Ectodermal cell (in vitro differentiated cells): ENCODE measurements around the gene TRIM28.
A peak's percentile ranks its signal among the peaks of the same experiment; 100 is the strongest.

Source experiments
- H3K27ac ChIP-seq: 2 replicates; pipeline ENCODE4 v1.7.0; 2013; ENCODE audit warnings: mild to moderate bottlenecking, low read depth, low read length; ENCODE audit not compliant: insufficient read depth, poor library complexity, severe bottlenecking
- H3K27me3 ChIP-seq: 2 replicates; pipeline ENCODE4 v1.7.0; 2013; ENCODE audit warnings: mild to moderate bottlenecking, low read length; ENCODE audit not compliant: insufficient read depth, control insufficient read depth, poor library complexity, severe bottlenecking
- H3K36me3 ChIP-seq: one replicate; pipeline ENCODE4 v1.7.0; 2013; ENCODE audit warnings: low read length; ENCODE audit not compliant: control insufficient read depth, insufficient read depth
- H3K4me1 ChIP-seq: one replicate; pipeline ENCODE4 v1.7.0; 2013; ENCODE audit warnings: low read length; ENCODE audit not compliant: control insufficient read depth, insufficient read depth
- H3K4me3 ChIP-seq: 2 replicates; pipeline ENCODE4 v1.7.0; 2013; ENCODE audit warnings: low read depth, low read length, control low read depth; ENCODE audit not compliant: insufficient read depth
- H3K9me3 ChIP-seq: 2 replicates; pipeline ENCODE4 v1.7.0; 2013; ENCODE audit warnings: mild to moderate bottlenecking, low read length, moderate library complexity; ENCODE audit not compliant: control insufficient read depth
- WGBS, 2 experiments: methylation state at CpG; one replicate each; pipeline ENCODE4 v1.1.7; 2013; ENCODE audit warnings: missing lambda C conversion rate in 2 of 2; 5-methylcytosine and 5-hydroxymethylcytosine counted together

TRIM28 gene

DNA sequence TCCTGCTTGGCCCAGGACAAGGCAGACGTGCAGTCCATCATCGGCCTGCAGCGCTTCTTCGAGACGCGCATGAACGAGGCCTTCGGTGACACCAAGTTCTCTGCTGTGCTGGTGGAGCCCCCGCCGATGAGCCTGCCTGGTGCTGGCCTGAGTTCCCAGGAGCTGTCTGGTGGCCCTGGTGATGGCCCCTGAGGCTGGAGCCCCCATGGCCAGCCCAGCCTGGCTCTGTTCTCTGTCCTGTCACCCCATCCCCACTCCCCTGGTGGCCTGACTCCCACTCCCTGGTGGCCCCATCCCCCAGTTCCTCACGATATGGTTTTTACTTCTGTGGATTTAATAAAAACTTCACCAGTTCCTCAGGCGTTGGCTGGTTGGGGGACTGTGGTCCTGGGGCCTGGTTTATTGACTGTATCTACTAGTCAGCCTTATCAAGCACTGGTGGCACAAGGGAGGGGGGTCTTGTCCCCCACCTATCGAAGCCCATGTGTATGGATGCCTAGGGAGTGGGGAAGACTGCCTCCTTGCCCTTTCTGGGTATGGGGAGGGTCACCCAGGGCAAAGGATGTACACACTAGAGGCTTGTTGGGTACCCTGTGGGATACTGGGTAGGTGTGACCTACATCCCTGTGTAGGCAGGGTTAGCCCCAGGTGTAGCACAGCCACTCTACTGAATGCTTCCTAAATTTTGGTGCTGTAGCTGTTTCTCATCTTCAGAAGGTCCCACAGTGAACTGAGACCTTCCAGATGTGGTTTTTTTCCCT, 6.7 kb downstream of the TRIM28 start:
- 96% methylated on average over 13 of the region's 13 CpGs for WGBS, 2 experiments
- H3K4me3 ChIP-seq = no peak overlapping the region

DNA sequence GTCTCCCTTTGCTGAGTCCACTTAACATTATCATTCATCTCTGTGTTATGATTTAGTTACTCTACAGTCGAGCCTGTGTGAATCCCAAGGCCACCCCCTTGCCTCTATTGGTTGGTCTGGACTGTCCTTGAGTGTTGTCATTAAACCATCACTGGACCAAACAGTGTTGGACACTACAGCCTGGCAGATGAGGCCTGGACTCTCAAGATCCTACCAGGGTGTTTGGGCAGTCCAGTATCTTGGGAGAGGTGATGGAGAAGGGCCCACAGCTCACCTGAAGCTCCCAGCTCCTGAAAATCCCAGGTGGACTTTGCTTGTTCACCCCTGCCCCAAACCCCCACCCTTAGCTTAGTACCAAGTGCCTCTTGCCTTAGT, 7.2 kb downstream of the TRIM28 start:
- Histone ChIP-seq H3K27me3 (no peaks in the 10 kb centered on the region), H3K27ac (no peak overlapping the region), H3K9me3 (no peaks in the 10 kb centered on the region), H3K4me3 (no peak overlapping the region), H3K36me3 (peaks cover 55% of the 10 kb centered on the region), H3K4me1 (peaks cover 13% of the 10 kb centered on the region)
- WGBS, 2 experiments = 95 to 100% methylated on average over 1 of the region's 1 CpG

More for the DNA sequence above, 6.7 kb downstream of the TRIM28 start:
- no peaks in the 10 kb centered on the region for H3K27me3 ChIP-seq
- no peak overlapping the region for H3K27ac ChIP-seq
- no peaks in the 10 kb centered on the region for H3K9me3 ChIP-seq
- H3K4me1 ChIP-seq = peaks cover 13% of the 10 kb centered on the region
- H3K36me3 ChIP-seq = peaks cover 50% of the 10 kb centered on the region

DNA sequence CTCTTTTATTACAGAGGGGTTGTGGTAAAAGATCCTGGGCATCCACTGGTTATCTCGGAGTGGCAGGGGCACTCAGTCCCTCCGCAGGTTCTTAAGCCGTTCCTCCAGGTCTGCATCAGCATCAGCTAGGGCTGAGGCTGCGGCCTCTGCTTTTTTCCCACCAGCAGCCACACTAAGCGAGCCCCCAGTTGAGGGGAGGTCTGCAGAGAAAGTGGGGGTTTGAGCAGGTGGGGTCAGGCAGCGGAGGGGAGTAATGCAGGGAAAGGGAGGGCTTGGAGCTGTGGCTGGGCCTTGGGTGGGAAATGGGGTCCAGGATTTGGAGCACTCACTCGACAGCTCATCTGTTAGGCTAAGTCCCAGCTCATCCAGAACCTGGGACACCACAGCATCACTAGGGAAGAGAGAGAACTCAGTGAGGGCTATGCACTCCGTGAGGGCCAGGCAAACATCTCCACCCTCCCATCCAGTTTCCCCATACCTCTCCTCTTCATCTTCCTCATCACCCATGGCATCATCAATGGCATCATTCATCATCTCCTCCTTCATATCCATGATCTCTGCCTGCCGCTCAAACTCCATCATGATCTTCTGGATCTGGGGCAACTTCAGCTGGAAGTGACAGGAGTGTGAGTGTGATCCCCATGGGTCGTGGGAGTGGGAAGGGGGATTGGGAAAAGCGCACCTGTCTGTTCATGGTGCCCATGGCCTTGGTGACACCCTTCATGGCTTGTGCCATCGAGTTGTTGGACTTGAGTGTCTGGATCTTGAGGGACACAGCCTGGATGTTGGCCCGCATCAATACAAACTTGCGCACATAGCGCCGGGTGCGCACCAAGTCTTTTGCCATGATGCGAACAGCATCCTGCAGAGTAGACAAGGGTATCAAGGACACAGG, 8.0 kb downstream of the TRIM28 start:
- WGBS, 2 experiments = 95 to 96% methylated on average over 18 of the region's 18 CpGs
- H3K27ac ChIP-seq = no peak overlapping the region
- H3K27me3 ChIP-seq = no peaks in the 10 kb centered on the region
- no peak overlapping the region for H3K4me3 ChIP-seq
- no peaks in the 10 kb centered on the region for H3K9me3 ChIP-seq
- H3K36me3 ChIP-seq = peaks cover 62% of the 10 kb centered on the region
- H3K4me1 ChIP-seq = peaks cover 14% of the 10 kb centered on the region

DNA sequence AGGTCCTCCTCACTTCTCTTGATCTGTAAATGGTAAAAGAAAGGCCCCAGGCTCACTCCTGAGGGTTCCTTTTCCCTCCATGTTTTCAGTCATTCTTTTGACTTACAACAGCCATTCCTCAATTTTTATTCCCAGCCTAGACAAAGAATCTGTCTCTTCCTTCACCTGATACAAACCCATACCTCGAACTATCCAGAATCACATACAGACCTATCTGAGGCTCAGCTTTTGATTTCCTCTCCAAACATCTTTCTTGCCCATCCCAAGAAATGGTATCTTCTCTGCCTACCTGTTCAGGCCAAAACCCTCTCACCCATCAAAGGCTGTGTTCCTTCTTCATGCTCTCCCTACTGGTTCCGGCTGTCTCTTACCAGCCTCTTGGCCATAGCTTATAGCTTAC, 8.8 kb downstream of the TRIM28 start:
- WGBS, 2 experiments = 97% methylated on average over 2 of the region's 2 CpGs
- H3K36me3 ChIP-seq = peaks cover 59% of the 10 kb centered on the region

DNA sequence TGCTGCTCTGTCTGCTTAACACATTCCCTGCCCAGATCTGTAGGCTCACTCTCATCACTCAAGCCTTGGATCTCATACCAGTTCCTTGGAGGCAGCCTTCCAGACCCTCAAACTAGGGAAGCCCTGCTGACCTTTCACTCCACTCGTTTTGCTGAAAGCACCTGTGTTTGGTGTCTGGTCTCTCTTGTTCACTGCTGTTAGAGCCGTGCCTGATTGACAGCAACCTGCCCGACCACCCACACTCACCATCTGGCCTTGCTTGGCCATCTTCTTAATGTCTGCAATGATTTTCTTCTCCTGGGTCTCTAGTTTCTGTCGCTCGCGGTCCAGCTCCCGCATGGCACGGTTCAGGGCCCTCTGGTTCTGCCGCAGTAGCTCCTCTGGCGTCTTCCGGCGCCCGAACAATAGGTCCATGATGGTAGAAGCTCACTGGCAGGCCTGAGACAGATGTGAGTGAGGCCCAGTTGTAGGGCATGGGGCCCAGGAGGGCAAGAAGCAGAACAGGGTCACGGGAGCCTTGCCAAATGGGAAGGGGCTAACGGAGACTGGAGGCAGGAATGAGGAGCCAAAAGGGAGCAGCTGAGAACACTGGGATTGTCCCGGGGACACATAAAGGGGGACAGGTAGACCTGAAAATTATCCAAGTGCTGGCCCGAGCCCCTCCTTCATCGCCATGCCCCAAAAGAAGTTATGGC, 10.1 kb downstream of the TRIM28 start:
- Histone ChIP-seq H3K4me1 (peaks cover 23% of the 10 kb centered on the region), H3K4me3 (peak overlapping the region; percentile 92), H3K27ac (peak overlapping the region; percentile 84), H3K36me3 (peaks cover 46% of the 10 kb centered on the region), H3K9me3 (no peaks in the 10 kb centered on the region), H3K27me3 (no peaks in the 10 kb centered on the region)
- 80 to 82% methylated on average over 18 of the region's 18 CpGs for WGBS, 2 experiments

More for the DNA sequence above, 8.8 kb downstream of the TRIM28 start:
- Histone ChIP-seq H3K27me3 (no peaks in the 10 kb centered on the region), H3K4me1 (peaks cover 23% of the 10 kb centered on the region), H3K4me3 (no peak overlapping the region), H3K9me3 (no peaks in the 10 kb centered on the region), H3K27ac (no peak overlapping the region)

DNA sequence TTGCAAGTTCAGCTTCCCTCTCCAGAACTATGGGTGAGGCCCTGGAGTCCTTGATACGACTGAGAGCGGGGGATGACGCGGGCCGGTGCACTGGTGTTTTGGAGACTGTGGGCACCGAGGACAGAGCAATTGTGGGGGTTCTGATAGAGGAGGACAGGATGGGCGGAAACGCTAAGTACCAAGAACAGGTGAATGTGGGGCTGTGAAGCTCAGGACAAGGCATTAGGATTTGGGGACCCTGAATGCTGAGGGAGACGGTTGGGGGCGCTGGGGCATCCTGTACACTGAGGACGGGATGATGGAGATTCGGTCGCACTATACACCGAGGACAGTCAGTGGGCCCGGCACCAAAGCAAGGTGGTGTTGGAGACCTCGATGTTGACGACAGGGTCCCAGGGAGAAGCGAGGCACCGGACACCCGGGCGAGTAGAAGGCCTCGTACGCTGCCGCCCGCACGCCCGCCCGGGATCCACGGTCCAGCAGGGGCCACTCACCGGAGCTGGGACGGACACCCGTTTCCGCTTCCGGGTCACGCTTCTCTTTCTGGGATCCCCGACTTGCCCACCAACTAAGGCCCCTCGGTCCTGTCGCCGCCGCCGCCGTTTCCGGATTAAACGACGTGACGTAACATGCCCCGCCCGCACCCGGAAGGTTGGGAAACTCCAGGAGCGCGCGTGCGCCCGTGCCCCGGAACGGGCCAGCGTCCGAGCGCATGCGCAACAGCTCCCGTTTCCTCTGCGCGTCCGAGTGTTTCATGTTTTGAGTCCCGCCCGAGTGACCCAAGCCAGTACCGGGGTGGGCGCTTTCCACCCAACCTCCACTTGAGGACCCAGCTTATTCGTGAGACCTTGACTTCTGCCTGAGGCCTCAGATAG, 10.9 kb downstream of the TRIM28 start, which contains the start of gene CHMP2A:
Gene CHMP2A (minus strand): TSS at position 612 of the 875 bp plus-strand sequence. CDS start 893 bp downstream, outside the sequence.
- Histone ChIP-seq H3K27me3 (no peaks in the 10 kb centered on the region), H3K36me3 (peaks cover 38% of the 10 kb centered on the region), H3K4me1 (peaks cover 24% of the 10 kb centered on the region), H3K9me3 (no peaks in the 10 kb centered on the region), H3K4me3 (peak within 1 kb of the TSS; percentile 92), H3K27ac (peak within 1 kb of the TSS; percentile 84)
- WGBS, 2 experiments = 3% methylated on average over 69 of the region's 69 CpGs

DNA sequence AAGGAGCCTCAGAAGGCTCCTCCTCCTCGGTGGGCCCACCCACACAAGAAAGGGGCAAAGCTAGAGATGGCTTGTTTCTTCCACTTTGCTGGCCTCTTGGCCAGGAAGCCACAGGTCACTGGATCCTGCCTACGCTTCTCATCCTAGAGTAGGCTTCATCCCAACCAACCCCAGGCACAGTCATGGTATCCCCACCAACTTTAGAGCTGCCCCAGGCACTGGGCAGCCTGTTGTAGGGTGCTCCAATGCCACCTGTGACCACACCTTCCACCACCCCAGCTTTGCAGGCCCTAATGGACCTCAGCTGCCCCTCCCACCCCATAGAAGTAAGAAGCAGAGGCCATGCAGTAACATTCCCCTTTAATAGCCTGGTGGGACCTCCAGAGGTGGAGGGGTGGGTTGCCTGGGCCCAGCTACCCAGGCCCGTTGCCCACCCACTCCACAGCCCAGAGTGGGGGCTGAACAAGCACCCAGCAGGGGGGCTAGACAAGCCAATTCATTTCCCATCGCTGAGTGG, 11.6 kb downstream of the TRIM28 start:
- peaks cover 31% of the 10 kb centered on the region for H3K36me3 ChIP-seq
- H3K27me3 ChIP-seq = no peaks in the 10 kb centered on the region
- H3K4me3 ChIP-seq = peak overlapping the region; percentile 92
- 81 to 82% methylated on average over 4 of the region's 4 CpGs for WGBS, 2 experiments
- peaks cover 31% of the 10 kb centered on the region for H3K4me1 ChIP-seq
- no peaks in the 10 kb centered on the region for H3K9me3 ChIP-seq
- H3K27ac ChIP-seq = peak overlapping the region; percentile 84

DNA sequence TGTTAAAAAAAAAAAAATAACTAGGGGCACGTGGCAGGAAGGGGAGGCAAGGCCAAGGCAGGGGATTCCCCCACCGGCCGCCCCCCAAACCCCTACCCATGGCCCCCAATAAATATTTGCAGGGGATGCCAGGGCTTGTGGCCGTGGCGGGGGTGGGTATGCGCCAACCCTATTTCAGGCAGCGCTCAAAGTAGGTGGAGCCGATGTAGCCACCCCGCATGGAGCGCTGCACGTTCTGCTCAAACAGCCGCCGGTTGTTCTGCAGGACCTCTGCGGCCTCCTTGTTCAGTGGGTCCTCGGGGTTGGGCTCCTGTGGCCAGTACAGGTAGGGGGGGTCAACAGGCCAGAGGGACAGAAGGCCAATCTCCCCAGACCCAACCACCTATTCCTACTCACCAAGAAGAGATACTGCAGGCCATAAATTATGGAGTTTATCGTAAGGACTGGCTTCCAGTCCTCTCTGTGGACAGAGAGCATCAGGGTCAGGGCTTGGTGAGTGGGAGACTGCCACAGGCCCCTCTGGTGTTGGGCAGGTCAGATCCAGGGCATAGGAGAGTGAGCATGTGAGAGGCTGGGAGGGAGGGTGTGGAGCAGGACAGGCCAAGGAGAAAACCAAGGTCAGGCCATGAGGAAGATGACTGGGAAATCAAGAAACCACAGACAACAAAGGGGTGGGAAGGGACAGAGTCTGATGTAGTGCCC, 12.2 kb downstream of the TRIM28 start:
- 94 to 95% methylated on average over 16 of the region's 16 CpGs for WGBS, 2 experiments
- Histone ChIP-seq H3K9me3 (no peaks in the 10 kb centered on the region), H3K27me3 (no peaks in the 10 kb centered on the region), H3K4me3 (no peak overlapping the region), H3K36me3 (peaks cover 27% of the 10 kb centered on the region), H3K27ac (no peak overlapping the region), H3K4me1 (peaks cover 32% of the 10 kb centered on the region)
